HG03064 (cell line): ENCODE measurements around the gene DUSP12.
"Not testable (repeated sequence)": the region's sequence is repeated elsewhere in the genome, so short reads cannot be mapped to it uniquely, and the experiment has no call there.

Experiments
- ATAC-seq: cut with Tn5 transposase; IDR thresholded peaks from one replicate; pipeline ENCODE4 v1.9.1; 2021; ENCODE audit warnings: low read depth; ENCODE audit not compliant: unreplicated experiment

The DUSP12 gene

GRCh38 chr1:161749509-161750407, at the start of gene DUSP12:
DUSP12 (plus strand) TSS chr1:161749786; CDS start chr1:161749802, 16 bp downstream.
- peak; percentile 93 for ATAC-seq

- no peak for ATAC-seq
These were observed 47.3 kb upstream of the DUSP12 start for GRCh38 chr1:161702250-161702649.

GRCh38 chr1:161705537-161705936, 44.0 kb upstream of the DUSP12 start:
- no peak for ATAC-seq

GRCh38 chr1:161706113-161706481, 43.5 kb upstream of the DUSP12 start:
- ATAC-seq, result no peak

- ATAC-seq, result peak; percentile 59
These were observed 42.9 kb upstream of the DUSP12 start, which contains the start of gene FCRLA for GRCh38 chr1:161706482-161707347. FCRLA (plus strand) TSS chr1:161707229; CDS start chr1:161707265, 36 bp downstream.

GRCh38 chr1:161707503-161707902, 42.1 kb upstream of the DUSP12 start:
- no peak for ATAC-seq

GRCh38 chr1:161709373-161709772, 40.2 kb upstream of the DUSP12 start:
- ATAC-seq, result no peak

- no peak for ATAC-seq
These were observed 39.0 kb upstream of the DUSP12 start for GRCh38 chr1:161710560-161710959.

GRCh38 chr1:161718559-161719324, 30.8 kb upstream of the DUSP12 start:
- ATAC-seq, result no peak

GRCh38 chr1:161719325-161719611, 30.3 kb upstream of the DUSP12 start:
- no peak for ATAC-seq

- ATAC-seq, result no peak
These were observed 29.2 kb upstream of the DUSP12 start for GRCh38 chr1:161720422-161720821.

GRCh38 chr1:161720956-161721737, 28.4 kb upstream of the DUSP12 start, which contains the start of gene FCRLB:
FCRLB (plus strand) TSS chr1:161721544; CDS start chr1:161722673, 1,129 bp downstream.
- no peak for ATAC-seq

- ATAC-seq, result no peak
These were observed 27.7 kb upstream of the DUSP12 start for GRCh38 chr1:161721738-161722343.

GRCh38 chr1:161722406-161722805, 27.2 kb upstream of the DUSP12 start:
- ATAC-seq, result no peak

- no peak for ATAC-seq
These were observed 26.0 kb upstream of the DUSP12 start for GRCh38 chr1:161723459-161724141.

- not testable (repeated sequence) for ATAC-seq
These were observed 24.2 kb upstream of the DUSP12 start for GRCh38 chr1:161725258-161725907.

- peak; percentile 12 for ATAC-seq
These were observed 23.6 kb upstream of the DUSP12 start for GRCh38 chr1:161725908-161726472.
